ENCODE data around the gene DCLK1.

The DCLK1 gene

DNA sequence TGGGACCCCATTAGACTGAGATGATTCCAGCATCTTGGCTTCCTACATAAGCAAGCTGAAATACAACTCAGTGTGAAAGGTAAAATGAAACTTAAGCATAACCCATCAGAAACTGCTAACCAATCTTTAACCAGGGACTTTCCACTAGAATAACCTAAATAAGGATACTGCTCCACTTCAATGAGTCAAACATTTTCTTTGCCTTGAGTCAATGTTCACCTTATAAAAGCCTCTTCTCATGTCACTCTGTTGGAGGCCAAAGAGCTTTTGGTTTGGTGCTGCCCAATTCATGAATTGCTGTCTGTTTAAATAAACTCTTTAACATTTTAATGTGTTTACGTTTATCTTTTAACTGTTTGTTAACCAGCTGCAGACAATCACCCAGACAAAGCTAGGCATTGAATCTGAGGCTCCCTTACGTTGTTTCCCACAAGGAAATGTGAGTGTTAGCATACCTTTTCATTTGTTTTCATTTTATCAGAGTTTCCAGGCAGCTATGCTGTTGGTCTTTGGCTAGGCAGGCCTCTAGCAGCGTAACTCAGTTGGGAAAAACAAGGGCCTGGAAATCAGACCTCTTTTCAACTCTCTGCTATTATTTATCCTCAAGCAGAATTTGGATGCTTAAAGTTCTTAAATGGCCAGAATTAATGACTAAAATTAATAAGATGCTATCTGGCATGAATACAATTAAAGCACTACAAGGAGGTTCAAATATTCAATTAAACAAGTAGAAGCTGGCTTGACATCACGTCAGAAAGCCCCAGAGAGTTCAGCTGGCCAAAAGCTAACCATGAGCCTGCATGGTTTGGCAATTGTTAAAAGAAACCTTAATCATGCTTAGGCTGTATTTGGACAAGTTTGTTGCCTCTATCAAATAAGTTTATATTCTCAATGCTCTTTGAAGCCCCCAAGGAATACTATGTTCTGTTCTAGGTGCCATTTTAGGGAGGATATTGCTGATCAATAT lies 200.2 kb downstream of the DCLK1 start:
- no peak for DNase-seq

DNA sequence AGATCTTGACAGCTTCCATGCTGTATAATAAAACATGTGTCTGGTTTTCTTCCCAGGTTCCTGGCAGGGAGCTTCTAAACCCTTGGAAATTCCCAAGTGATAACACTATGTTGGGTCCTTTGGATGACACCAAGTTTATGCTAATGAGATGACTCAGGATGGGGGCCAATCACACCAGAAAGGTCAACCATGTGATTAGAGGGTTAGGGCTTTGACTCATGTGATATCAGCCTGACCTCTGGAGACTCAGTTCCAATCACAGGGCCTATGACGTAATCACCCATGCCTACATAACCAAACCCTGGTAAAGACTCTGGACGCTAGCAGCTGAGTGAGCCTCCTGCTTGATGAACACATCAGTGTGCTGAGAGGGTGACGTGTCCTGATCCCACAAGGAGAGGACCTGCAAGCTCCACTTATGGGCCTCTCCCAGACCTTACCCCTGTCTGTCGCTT lies 203.6 kb downstream of the DCLK1 start:
- no peak for DNase-seq

DNA sequence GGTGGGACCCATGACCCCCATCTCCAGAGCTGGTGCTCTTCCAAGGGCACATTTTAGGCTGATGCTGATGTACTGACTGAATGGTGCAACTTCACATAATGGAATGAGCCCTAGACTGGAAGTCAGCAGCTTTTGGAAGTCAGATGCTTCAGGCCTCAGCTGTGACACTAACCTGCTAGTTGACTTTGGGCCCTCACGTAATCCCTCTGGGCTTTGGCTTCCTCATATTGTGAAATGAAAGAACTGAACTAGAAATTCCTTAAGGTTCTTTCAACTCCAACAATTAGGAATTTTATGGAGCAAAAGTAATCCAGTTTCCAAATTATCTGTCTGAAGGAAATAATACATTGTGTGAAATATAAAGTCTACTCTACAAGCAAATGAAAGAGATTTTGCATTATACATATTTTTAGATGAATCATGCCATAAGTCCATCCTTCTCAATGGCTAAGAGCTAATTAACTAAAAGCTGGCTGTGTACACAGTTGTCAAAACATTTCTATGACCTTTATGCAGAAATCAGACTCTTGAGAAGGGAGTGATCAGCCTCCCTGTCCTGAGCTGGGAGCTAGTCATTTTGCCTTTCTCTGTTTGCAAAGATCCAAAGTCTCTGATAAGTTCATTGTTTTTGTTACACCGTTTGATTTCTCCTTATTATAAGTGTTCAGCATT lies 204.2 kb downstream of the DCLK1 start:
- DNase-seq = no peak

DNA sequence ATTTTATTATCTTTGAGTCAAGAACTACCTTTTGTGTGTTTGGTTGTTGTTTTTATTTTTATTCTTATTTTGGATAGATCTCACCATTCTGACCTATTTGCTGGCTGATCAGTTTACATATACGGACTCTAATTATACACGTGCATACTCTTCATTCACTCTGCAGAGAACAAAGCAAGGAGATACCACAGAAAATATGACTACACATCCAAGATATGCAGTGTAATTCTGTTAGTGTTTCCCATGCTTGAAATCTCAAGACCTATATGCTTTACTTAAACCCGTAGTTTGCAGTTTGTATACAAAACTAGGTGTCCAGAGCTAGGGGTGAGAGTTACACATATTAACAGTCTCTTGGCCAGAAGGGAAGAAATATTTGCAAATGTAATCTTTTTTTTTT lies 205.5 kb downstream of the DCLK1 start:
- no peak for DNase-seq

DNA sequence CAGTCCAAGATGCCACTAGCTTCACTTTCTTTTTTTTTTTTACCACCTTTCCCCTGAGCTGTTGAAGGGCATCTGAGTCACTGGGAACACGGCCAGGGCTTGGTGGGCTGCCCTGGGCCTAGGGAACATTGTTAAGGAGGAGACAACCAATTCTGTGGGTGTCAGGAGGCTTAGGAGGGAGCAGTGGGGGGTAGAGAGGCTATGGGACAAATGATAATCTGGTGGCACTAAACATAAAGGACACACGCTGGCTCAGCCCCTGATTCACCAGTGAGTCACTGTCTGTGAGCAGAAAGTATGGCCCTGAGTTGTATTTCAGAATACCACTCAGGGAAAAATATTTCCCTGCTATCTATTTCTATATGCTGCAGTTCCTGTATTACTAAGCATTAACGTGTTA lies 207.8 kb downstream of the DCLK1 start:
- DNase-seq = no peak

DNA sequence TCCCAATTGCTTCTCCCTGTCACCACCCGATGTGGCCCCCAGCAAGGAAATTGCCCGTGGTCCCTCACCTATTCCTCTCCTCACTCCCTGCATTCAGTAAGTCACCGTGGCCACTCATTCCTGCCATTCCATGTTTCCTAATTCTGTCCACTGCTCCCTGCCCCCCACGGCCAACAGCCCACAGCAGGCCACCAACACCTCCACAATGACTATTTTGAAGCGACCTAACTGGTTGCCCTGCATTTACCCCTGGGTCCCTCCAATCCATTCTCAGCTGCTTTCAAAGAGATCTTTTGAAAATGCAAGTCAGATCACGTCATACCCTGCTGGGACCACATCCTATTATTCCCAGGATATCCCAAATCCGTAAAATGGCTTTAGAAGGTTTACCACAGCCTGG lies 210.4 kb downstream of the DCLK1 start:
- DNase-seq = no peak

DNA sequence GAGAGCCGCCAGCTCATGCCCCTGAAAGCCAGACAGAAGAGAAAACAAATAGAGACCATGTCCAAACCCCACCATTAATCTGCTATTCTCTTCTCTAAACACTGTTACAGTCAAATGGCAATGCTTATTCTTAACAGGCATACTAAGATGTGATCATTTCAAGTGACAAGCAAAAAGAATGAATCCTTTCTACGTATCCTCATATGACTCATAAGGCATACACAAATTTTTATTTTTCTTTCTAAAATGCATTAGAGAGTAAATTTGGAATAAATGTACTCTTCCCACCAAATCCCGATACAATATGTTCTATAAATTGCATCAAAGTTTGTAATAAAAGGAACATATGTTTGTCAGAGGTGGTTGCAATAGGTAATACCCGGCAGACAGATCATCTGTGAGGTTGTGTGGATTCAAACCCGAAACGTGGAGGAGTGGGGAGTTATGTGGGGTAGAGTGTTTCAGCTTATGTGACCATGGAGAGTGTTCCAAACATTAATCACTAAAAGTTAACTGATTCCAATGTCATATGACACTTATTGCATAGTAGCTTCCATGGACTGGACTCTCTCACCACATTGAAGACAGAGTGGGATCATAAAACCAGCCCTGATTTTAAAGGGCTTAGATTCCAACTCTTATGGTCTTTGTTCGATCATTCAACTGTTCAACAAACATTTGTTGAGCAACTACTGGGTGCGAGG lies 213.1 kb downstream of the DCLK1 start:
- no peak for DNase-seq

DNA sequence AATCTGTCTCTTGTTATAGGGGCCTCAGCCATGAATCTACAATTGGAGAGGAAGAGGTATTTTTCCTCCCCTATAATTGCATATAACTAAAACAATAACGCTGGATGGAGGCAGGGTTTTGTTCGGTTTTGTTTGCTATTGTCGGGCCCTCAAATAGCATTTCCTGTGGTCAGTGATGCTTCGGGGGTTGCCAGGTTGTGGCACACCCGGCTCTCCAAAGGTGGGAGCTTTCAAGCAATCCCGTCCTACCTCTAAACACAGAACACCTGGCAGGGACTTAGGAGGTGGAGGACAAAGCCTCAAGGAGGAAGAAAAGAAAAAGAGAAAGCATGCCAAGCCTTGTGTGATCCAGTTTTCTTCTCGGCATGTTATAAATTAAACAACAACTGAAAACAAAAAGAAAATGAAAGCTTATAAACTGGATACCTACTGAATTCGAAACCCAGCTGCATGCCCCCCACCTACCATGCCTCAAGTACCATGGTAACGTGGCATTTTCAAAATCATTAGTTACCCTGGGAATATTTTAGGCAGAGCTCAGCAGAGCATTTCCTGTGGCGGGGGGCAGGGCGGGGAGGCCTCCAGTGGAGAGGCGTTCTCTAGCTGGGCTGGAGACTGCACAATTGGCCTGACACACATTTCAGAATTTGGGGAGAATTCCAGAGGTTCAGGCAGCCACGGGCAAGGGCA lies 213.8 kb downstream of the DCLK1 start:
- DNase-seq = peak; percentile 34

DNA sequence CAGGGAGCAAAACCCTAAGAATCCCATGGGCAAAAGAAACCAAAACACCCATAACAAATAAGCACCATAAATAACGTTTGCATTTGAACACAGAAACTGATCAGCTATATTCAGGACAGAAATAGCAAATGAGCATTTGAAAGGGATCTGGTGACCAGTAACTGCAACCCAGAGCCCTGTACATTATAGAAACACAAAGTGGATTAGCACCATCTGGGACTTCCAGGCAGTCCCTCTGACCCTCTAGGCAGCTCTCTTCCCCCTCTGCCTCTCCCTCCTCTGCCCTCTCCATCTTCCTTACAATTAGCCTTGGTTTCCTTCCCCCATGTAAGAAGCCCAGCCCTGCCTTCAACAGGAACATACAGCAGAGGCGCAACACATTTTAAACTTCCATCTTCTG lies 215.0 kb downstream of the DCLK1 start:
- no peak for DNase-seq

DNA sequence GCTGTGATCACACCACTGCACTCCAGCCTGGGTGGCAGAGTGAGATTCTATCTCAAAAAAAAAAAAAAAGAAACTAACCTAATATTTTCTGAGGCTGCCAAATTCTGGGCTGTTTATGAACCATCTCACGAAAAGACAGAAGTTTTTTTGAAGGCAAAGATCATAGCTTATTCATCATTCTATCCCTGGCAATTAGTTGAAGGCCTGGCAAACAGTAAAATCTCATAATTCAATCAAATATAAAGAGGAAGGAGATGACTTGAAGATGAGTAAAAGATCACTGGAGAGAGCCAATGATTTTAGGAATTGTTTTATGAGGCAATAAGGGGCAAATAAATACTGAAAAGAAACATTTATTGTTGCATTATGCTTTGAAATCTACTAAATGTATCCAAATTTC lies 216.5 kb downstream of the DCLK1 start:
- DNase-seq = no peak

DNA sequence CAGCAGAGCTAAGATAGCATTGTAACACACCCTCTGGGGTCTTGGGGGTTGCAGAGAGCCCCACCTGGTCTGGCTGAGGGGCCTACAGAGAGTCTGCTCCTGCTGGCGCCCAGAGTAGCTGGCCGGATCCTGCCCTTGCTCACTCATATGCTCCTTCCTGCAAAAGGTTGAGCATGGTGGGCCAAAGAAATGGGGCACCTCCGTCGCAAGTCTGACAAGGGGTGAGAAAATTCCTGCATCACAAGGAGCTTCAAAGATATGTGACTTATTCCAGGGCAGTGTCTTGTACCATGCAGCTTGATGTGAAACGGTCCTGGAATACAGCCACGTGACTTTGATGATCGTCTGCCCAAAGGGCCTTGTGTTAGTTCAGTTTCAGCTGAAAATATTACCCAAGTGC lies 218.3 kb downstream of the DCLK1 start:
- no peak for DNase-seq

DNA sequence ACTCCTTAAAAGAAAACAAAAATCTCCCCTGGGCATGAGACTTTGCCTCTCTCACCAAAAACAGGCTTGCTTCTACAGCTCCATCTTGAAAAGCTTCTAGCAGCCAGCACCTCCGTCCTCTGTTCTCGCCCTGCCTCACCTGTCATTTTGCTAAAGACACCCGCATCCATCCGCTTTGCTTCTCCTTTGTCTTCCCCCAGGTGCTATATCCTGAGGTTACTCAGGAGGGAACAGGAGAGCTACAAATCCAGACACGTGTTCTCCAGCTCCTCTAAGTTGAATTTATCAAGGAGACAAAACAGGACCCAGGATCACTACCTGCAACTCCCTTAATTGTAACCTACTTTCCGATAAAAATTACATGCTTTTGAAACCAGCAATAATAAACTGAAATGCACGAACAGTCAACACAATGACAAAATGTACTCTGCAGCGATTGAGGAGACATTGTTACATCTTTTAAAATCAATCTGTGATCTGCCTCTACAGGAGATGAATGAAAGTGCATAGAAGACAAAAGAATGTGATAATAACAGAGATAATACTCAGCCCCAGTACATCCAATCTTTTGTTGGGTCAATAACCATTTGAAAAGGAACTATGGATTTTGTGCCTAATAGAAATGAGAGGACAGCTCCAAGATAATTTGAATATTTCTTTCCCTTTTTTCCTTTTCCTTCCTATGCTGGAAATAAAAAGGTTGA lies 221.2 kb downstream of the DCLK1 start:
- no peak for DNase-seq

DNA sequence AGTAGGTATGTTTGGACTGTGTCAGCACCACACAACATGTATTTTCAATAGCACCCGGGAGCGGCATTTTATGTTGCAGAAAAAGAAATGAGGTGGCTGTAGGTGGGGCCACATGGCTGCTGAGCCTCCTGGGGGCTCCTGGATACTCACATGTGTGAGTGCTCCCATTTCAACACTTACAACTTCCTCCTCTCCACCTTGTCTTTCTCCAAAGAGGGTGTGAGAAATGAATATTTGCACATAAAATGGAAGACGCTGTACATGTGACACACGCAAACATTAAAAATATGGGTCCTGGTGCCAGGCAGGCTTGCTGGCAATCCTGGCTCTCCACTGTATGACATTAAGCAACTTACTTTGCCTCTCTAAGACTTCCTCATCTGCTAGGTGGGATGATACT lies 222.1 kb downstream of the DCLK1 start:
- DNase-seq = no peak

DNA sequence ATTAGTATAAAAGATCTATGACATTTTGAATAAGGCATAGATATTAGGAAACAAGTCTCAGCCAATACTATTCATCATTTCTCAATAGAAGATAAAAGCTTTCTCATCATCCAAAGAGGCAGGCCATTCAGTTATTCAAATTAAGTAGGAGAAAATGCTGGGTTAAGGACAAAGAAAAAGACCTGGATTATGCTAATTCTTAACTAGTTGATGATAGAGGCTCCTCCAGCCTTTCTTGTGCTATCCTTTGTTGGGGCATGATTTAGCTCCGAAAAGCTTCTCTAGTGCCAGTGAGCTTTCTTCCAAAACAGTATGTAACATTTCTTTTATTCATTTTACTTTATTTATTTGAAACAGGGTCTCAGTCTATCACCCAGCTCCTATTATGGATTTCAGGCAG lies 223.0 kb downstream of the DCLK1 start:
- DNase-seq = no peak

DNA sequence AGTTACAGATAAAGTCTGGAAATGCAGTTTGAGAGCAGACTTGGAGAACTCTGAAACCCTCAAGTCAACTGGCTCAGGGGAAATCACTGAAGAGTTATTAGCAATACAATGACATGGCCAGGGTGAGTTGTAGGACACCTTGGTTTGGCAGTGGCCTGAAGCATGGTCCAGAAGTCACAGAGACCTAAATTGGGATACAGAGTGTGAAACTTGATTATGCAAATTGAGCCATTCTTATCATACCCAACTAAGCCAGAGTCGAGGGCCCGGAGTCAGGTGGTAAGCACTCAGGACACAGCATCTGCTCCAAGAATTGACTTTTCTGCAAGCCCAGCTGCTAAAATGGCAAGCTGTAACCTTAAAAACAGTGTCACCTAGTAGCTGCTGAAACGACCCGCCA lies 224.5 kb downstream of the DCLK1 start:
- no peak for DNase-seq

DNA sequence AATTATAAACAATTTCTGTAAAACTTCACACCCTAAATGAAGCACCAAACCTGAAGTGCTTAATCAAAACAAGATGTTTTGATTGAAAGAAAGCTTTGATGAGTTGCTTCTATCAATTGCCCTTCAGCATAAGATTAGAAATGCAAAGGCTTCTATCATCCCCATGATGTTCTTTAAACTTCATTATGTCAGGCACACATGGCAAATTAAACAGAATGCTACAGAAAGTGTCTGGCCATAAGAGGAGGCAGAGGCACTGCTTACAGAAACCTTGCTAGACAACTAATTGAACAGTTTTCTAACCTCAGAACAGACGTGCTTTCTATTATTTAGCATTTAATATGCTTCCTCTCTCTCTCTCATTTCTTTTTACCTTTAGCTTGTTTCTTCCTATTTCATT lies 228.1 kb downstream of the DCLK1 start:
- DNase-seq = no peak

DNA sequence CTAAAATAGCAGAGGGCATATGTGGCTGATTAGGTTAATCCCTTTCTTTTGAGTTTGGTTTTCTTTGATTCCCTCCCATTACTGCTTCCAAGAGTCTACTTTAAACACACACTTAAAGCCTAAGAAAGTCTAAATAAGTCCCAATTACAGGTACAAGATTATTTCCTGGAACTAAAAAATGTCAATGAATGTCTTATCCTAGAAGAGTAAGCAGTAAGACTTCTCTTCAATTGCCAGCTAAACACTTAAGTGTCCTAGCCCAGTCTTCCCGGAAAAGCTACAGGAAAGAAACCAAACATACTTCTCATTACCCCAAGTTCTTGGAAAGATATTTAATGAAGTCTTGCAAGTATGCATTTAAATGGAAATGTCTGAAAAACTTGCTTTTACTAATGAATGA lies 233.1 kb downstream of the DCLK1 start:
- no peak for DNase-seq

DNA sequence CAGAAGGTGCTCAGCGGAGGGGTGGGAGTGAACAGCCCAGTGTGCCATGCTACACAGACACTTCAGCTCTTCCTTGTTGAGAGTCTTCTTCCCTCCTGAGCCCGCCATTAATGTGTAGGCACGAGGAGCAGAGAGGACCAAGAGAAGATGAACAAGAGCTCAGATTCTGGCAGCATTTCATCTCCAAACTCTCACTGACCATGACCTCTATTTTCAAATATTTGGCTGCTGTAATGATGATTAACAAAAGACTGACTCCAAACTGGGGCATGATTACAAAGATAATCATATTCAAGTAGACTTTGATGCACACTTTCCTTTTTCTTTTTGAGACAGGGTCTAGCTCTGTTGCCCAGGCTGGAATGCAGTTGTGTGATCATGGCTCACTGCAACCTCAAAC lies 236.5 kb downstream of the DCLK1 start:
- DNase-seq = no peak

DNA sequence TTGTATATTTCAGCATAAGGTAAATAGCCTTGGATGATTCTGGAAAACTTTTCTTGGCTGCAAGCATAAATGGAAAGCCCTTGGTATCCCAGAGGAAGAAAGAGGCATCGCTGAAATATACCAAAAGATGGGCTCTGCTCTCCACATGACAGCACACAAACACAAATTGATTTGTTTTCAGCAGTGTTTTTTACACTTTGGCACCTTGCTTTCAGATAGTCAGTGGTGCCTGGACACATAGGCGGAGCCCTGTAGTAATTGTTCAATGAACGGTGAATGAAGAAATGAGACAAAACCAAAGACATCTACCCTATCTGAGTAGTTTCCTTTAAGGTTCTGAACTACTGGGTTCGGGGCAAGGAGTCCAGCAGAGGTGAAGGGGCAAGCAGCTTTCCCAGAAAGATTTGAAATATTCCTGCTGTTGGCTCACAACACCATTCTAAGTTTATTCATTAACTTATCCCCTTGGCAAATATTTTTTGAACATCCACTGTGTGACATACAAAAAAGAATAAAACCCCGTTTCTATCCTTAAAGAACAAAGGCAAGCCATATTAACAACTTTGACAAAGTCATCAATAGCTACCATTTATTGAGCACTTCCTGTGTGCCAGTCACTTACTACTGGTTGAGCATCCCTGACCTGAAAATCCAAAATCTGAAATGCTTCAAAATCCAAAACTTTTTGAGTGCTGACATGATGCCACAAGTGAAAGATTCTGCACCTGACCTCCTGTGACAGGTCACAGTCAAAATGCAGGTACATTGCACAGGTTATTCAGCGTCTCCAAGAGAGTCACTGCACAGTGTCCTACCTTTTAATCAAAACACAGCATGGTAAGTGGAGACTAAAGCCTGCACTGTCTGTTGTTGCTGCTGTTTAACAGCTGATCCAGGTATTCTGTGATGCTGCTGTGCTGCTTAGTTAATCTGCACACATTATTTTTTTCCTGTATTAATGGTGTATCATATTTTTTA lies 238.1 kb downstream of the DCLK1 start:
- no peak for DNase-seq

DNA sequence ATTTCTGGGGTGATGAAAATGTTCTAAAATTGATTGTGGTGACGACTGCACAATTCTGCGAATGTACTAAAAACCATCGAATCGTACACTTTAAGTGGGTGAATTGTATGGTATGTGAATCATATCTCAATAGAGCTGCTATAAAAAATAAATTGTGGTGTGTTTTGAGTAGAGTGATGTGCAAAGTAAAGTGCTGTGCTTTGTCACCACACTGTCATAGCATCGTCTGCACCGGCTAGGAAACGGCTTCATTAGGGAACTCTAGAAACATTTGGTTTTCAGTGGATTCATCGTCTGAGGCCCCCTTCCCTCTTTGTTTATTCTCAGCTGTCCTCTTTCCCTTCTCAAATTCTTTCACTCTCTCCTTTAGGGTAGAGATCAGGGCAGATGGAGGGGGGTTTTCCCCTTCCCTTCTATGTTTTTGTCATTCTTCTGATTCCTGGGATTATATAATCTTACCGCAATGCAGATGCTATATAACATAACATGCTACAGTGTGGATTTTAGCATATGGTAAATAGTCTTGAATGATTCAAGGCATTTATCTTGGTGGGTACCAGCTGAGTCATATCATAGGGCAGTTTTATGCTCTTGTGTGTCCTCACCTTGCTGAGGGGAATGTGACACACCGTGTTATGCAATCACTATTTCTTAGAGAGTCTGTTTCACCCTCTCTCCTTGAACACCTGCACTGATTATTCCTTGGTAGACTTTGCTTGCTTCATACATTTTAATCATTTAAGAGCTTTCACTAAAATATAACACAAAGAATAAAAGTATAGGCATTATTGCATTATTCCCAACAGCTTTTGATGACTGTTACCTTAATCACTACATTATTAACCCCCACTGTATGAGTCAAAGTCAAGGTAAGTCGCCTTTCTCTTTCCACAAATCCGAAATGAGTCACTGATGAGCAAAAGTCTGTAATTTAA lies 239.4 kb downstream of the DCLK1 start:
- no peak for DNase-seq

Data from NCI-H1417 treated with DMSO at 0.1 percent for 48 hours (cell line).